WTC11 (cell line): ENCODE results near the gene SLC25A6.

ENCODE experiments used
- ARID4B ChIP-seq: sonication (generic); formaldehyde crosslinking; IDR thresholded peaks from 2 replicates; pipeline ENCODE4 v1.8.0; 2023; ENCODE audit warnings: missing genetic modification reagents, mild to moderate bottlenecking, borderline replicate concordance
- CTCF ChIP-seq: fragments of 200-600 bp; IDR thresholded peaks from 2 replicates; pipeline ENCODE4 v1.8.0; 2022; ENCODE audit warnings: antibody characterized with exemption
- E2F1 ChIP-seq: sonication (generic); formaldehyde crosslinking; IDR thresholded peaks from 2 replicates; pipeline ENCODE4 v1.8.0; 2022; ENCODE audit warnings: mild to moderate bottlenecking, missing genetic modification reagents
- E2F5 ChIP-seq: sonication (generic); formaldehyde crosslinking; IDR thresholded peaks from 2 replicates; pipeline ENCODE4 v1.8.1; 2022; ENCODE audit warnings: mild to moderate bottlenecking, moderate library complexity, missing genetic modification reagents
- ETV6 ChIP-seq: sonication (generic); formaldehyde crosslinking; IDR thresholded peaks from 2 replicates; pipeline ENCODE4 v1.8.1; 2022; ENCODE audit warnings: mild to moderate bottlenecking, missing genetic modification reagents
- IRF1 ChIP-seq: sonication (generic); formaldehyde crosslinking; IDR thresholded peaks from 2 replicates; pipeline ENCODE4 v1.8.0; 2023; ENCODE audit warnings: missing genetic modification reagents
- JUN ChIP-seq: sonication (generic); formaldehyde crosslinking; IDR thresholded peaks from 2 replicates; pipeline ENCODE4 v1.8.0; 2023; ENCODE audit warnings: mild to moderate bottlenecking, missing genetic modification reagents
- MAX ChIP-seq: sonication (generic); formaldehyde crosslinking; IDR thresholded peaks from 2 replicates; pipeline ENCODE4 v1.8.0; 2022; ENCODE audit warnings: mild to moderate bottlenecking, missing genetic modification reagents
- NFE2L1 ChIP-seq: sonication (generic); formaldehyde crosslinking; IDR thresholded peaks from 2 replicates; pipeline ENCODE4 v1.8.1; 2023; ENCODE audit warnings: missing genetic modification reagents
- SP1 ChIP-seq: sonication (generic); formaldehyde crosslinking; conservative IDR thresholded peaks from 2 replicates; pipeline ENCODE4 v1.8.1; 2022; ENCODE audit warnings: missing genetic modification reagents
- TCF7 ChIP-seq: sonication (generic); formaldehyde crosslinking; IDR thresholded peaks from 2 replicates; pipeline ENCODE4 v1.8.0; 2022; ENCODE audit warnings: mild to moderate bottlenecking, low read depth, missing genetic modification reagents, moderate library complexity
- USF2 ChIP-seq: sonication (generic); formaldehyde crosslinking; IDR thresholded peaks from 2 replicates; pipeline ENCODE4 v1.8.1; 2023; ENCODE audit warnings: mild to moderate bottlenecking, missing genetic modification reagents, moderate library complexity
- ZNF416 ChIP-seq: fragments of 250-450 bp; sonication (Bioruptor Pico); IDR thresholded peaks from 2 replicates; pipeline ENCODE4 v1.9.0; 2021; ENCODE audit warnings: mild to moderate bottlenecking, inconsistent platforms
- ZNF425 ChIP-seq: fragments of 250-450 bp; sonication (Bioruptor Pico); conservative IDR thresholded peaks from 2 replicates; pipeline ENCODE4 v1.9.0; 2021; ENCODE audit warnings: mild to moderate bottlenecking

- TF ChIP-seq CTCF (no peak), E2F5 (CRISPR knock-in tag) (no peak), JUN (CRISPR knock-in tag) (no peak), USF2 (CRISPR knock-in tag) (no peak), MAX (no peak), IRF1 (no peak), ARID4B (no peak), SP1 (no peak), ZNF416 (CRISPR knock-in tag) (no peak), NFE2L1 (CRISPR knock-in tag) (no peak), E2F1 (CRISPR knock-in tag) (no peak), ZNF425 (no peak), TCF7 (CRISPR knock-in tag) (no peak), ETV6 (no peak)
Observed at GRCh38 chrX:1419545-1420355, 27.8 kb upstream of the SLC25A6 start.
